HEK293 (cell line): Measurements from ENCODE around the gene HSPA2.

Experiments used
- BCL11A ChIP-seq: fragments of 450-650 bp; formaldehyde crosslinking; IDR thresholded peaks from 2 replicates; pipeline ENCODE4 v1.5.1; 2016; ENCODE audit warnings: low read depth, missing biosample characterization, missing genetic modification characterization
- GLIS2 ChIP-seq: fragments of 450-650 bp; formaldehyde crosslinking; IDR thresholded peaks from 2 replicates; pipeline ENCODE4 v1.5.1; 2016; ENCODE audit warnings: missing biosample characterization, missing genetic modification characterization
- MYNN ChIP-seq: fragments of 450-650 bp; formaldehyde crosslinking; IDR thresholded peaks from 2 replicates; pipeline ENCODE4 v1.5.1; 2016; ENCODE audit warnings: missing biosample characterization, missing genetic modification characterization, borderline replicate concordance
- SP3 ChIP-seq: fragments of 450-650 bp; formaldehyde crosslinking; IDR thresholded peaks from 2 replicates; pipeline ENCODE4 v1.5.1; 2016; ENCODE audit warnings: missing biosample characterization, missing genetic modification characterization
- TCF7L2 ChIP-seq: IDR thresholded peaks from 2 replicates; pipeline ENCODE4 v1.6.1; 2011; ENCODE audit warnings: low read depth, mild to moderate bottlenecking, inconsistent platforms, low read length, moderate library complexity, borderline replicate concordance
- TRIM28 ChIP-seq: IDR thresholded peaks from 2 replicates; pipeline ENCODE4 v1.6.1; 2011; ENCODE audit warnings: low read length, control low read depth, borderline replicate concordance
- ZBTB8A ChIP-seq: fragments of 450-650 bp; formaldehyde crosslinking; IDR thresholded peaks from 2 replicates; pipeline ENCODE4 v1.5.1; 2016; ENCODE audit warnings: missing biosample characterization, missing genetic modification characterization
- ZEB2 ChIP-seq: fragments of 450-650 bp; formaldehyde crosslinking; IDR thresholded peaks from 2 replicates; pipeline ENCODE4 v1.5.1; 2016; ENCODE audit warnings: missing biosample characterization, missing genetic modification characterization
- ZNF211 ChIP-seq: fragments of 450-650 bp; formaldehyde crosslinking; IDR thresholded peaks from 2 replicates; pipeline ENCODE4 v1.5.1; 2016; ENCODE audit warnings: low read depth, missing biosample characterization, missing genetic modification characterization
- ZNF248 ChIP-seq: fragments of 450-650 bp; formaldehyde crosslinking; IDR thresholded peaks from 2 replicates; pipeline ENCODE4 v1.5.1; 2017; ENCODE audit warnings: missing biosample characterization, missing genetic modification characterization
- ZNF350 ChIP-seq: fragments of 450-650 bp; formaldehyde crosslinking; IDR thresholded peaks from 2 replicates; pipeline ENCODE4 v1.5.0; 2017; ENCODE audit warnings: missing biosample characterization, mild to moderate bottlenecking, missing genetic modification characterization
- ZNF354C ChIP-seq: fragments of 450-650 bp; formaldehyde crosslinking; IDR thresholded peaks from 2 replicates; pipeline ENCODE4 v1.5.1; 2016; ENCODE audit warnings: missing biosample characterization, missing genetic modification characterization, low read depth, borderline replicate concordance
- ZNF423 ChIP-seq: fragments of 450-650 bp; formaldehyde crosslinking; IDR thresholded peaks from 2 replicates; pipeline ENCODE4 v1.5.1; 2016; ENCODE audit warnings: missing biosample characterization, missing genetic modification characterization
- ZNF48 ChIP-seq: fragments of 450-650 bp; formaldehyde crosslinking; IDR thresholded peaks from 2 replicates; pipeline ENCODE4 v1.5.1; 2016; ENCODE audit warnings: missing biosample characterization, missing genetic modification characterization
- ZNF529 ChIP-seq: fragments of 450-650 bp; formaldehyde crosslinking; IDR thresholded peaks from 2 replicates; pipeline ENCODE4 v1.5.1; 2017; ENCODE audit warnings: missing genetic modification characterization, missing biosample characterization; ENCODE audit not compliant: insufficient replicate concordance
- ZNF843 ChIP-seq: fragments of 450-650 bp; formaldehyde crosslinking; IDR thresholded peaks from 2 replicates; pipeline ENCODE4 v1.5.1; 2016; ENCODE audit warnings: missing biosample characterization, missing genetic modification characterization
- ZSCAN23 ChIP-seq: fragments of 450-650 bp; formaldehyde crosslinking; IDR thresholded peaks from 2 replicates; pipeline ENCODE4 v1.5.1; 2016; ENCODE audit warnings: missing biosample characterization, missing genetic modification characterization
- TF ChIP-seq, protein P1 (sequence below): fragments of 450-650 bp; formaldehyde crosslinking; IDR thresholded peaks from 2 replicates; pipeline ENCODE4 v1.5.1; 2016; ENCODE audit warnings: missing biosample characterization, missing genetic modification characterization
- TF ChIP-seq, protein P2 (sequence below): IDR thresholded peaks from 2 replicates; pipeline ENCODE4 v1.6.1; 2011; ENCODE audit warnings: mild to moderate bottlenecking, low read depth, low read length, borderline replicate concordance
- TF ChIP-seq, protein P3 (sequence below): fragments of 450-650 bp; formaldehyde crosslinking; IDR thresholded peaks from 2 replicates; pipeline ENCODE4 v1.5.1; 2016; ENCODE audit warnings: missing biosample characterization, missing genetic modification characterization
- TF ChIP-seq, protein P4 (sequence below): fragments of 450-650 bp; formaldehyde crosslinking; IDR thresholded peaks from 2 replicates; pipeline ENCODE4 v1.5.1; 2016; ENCODE audit warnings: missing biosample characterization, missing genetic modification characterization
- TF ChIP-seq, protein P5 (sequence below): fragments of 450-650 bp; formaldehyde crosslinking; IDR thresholded peaks from 2 replicates; pipeline ENCODE4 v1.5.1; 2016; ENCODE audit warnings: missing biosample characterization, missing genetic modification characterization, low read depth
- TF ChIP-seq, protein P6 (sequence below): fragments of 450-650 bp; formaldehyde crosslinking; IDR thresholded peaks from 2 replicates; pipeline ENCODE4 v1.5.1; 2016; ENCODE audit warnings: missing biosample characterization, missing genetic modification characterization
- TF ChIP-seq, protein P7 (sequence below): fragments of 450-650 bp; formaldehyde crosslinking; IDR thresholded peaks from 2 replicates; pipeline ENCODE4 v1.5.1; 2016; ENCODE audit warnings: missing biosample characterization, missing genetic modification characterization
- TF ChIP-seq, protein P8 (sequence below): fragments of 450-650 bp; formaldehyde crosslinking; IDR thresholded peaks from 2 replicates; pipeline ENCODE4 v1.5.1; 2017; ENCODE audit warnings: missing biosample characterization, missing genetic modification characterization

Gene HSPA2

DNA sequence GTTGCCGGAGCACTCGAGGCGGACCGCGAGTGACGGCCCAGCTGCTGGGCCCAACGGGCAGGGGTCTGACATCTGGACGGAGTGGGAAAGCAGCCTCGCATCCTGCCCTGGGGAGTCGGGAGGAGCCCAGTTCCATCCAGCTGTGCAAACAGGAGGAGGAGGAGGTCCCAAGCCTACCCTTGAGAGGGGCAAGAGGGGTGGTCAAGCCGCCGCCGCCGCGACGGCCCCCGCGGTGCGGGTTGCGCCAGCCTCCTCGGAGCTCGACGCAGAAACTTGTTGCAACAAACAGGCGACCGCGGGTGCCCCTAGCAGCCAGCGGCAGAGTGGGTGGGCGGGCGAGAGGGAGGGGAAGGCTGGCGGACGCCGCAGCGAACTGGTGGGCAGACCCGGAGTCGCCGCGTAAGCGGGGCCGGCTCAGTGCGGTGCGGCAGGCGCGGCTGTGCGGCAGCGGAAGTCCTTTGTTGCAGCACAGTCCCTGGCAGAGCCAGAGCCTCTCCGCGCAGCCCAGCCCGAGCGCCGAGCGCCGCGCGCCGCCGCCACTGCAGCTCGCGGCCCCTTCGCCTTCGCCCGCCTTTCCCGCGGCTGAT, 36.1 kb upstream of the HSPA2 start, which contains the start of gene ZBTB1 (continued):
- TF ChIP-seq, protein P1, sequence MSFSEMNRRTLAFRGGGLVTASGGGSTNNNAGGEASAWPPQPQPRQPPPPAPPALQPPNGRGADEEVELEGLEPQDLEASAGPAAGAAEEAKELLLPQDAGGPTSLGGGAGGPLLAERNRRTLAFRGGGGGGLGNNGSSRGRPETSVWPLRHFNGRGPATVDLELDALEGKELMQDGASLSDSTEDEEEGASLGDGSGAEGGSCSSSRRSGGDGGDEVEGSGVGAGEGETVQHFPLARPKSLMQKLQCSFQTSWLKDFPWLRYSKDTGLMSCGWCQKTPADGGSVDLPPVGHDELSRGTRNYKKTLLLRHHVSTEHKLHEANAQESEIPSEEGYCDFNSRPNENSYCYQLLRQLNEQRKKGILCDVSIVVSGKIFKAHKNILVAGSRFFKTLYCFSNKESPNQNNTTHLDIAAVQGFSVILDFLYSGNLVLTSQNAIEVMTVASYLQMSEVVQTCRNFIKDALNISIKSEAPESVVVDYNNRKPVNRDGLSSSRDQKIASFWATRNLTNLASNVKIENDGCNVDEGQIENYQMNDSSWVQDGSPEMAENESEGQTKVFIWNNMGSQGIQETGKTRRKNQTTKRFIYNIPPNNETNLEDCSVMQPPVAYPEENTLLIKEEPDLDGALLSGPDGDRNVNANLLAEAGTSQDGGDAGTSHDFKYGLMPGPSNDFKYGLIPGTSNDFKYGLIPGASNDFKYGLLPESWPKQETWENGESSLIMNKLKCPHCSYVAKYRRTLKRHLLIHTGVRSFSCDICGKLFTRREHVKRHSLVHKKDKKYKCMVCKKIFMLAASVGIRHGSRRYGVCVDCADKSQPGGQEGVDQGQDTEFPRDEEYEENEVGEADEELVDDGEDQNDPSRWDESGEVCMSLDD: peak; percentile 92; the same call in 1 of the 2 replicates
- TF ChIP-seq BCL11A (tag by site-specific recombination): peak; percentile 30; the same call in 1 of the 2 replicates
- TF ChIP-seq, protein P2, sequence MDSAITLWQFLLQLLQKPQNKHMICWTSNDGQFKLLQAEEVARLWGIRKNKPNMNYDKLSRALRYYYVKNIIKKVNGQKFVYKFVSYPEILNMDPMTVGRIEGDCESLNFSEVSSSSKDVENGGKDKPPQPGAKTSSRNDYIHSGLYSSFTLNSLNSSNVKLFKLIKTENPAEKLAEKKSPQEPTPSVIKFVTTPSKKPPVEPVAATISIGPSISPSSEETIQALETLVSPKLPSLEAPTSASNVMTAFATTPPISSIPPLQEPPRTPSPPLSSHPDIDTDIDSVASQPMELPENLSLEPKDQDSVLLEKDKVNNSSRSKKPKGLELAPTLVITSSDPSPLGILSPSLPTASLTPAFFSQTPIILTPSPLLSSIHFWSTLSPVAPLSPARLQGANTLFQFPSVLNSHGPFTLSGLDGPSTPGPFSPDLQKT: no peak
- TF ChIP-seq, protein P3, sequence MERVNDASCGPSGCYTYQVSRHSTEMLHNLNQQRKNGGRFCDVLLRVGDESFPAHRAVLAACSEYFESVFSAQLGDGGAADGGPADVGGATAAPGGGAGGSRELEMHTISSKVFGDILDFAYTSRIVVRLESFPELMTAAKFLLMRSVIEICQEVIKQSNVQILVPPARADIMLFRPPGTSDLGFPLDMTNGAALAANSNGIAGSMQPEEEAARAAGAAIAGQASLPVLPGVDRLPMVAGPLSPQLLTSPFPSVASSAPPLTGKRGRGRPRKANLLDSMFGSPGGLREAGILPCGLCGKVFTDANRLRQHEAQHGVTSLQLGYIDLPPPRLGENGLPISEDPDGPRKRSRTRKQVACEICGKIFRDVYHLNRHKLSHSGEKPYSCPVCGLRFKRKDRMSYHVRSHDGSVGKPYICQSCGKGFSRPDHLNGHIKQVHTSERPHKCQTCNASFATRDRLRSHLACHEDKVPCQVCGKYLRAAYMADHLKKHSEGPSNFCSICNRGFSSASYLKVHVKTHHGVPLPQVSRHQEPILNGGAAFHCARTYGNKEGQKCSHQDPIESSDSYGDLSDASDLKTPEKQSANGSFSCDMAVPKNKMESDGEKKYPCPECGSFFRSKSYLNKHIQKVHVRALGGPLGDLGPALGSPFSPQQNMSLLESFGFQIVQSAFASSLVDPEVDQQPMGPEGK (tag by site-specific recombination): peak; percentile 96
- TF ChIP-seq ZSCAN23 (tag by site-specific recombination): 0 out of 2 replicates have a peak, but pooled peaks have one; percentile 50
- TF ChIP-seq, protein P4, sequence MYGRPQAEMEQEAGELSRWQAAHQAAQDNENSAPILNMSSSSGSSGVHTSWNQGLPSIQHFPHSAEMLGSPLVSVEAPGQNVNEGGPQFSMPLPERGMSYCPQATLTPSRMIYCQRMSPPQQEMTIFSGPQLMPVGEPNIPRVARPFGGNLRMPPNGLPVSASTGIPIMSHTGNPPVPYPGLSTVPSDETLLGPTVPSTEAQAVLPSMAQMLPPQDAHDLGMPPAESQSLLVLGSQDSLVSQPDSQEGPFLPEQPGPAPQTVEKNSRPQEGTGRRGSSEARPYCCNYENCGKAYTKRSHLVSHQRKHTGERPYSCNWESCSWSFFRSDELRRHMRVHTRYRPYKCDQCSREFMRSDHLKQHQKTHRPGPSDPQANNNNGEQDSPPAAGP: 0 out of 2 replicates have a peak, but pooled peaks have one; percentile 51
- TF ChIP-seq, protein P5, sequence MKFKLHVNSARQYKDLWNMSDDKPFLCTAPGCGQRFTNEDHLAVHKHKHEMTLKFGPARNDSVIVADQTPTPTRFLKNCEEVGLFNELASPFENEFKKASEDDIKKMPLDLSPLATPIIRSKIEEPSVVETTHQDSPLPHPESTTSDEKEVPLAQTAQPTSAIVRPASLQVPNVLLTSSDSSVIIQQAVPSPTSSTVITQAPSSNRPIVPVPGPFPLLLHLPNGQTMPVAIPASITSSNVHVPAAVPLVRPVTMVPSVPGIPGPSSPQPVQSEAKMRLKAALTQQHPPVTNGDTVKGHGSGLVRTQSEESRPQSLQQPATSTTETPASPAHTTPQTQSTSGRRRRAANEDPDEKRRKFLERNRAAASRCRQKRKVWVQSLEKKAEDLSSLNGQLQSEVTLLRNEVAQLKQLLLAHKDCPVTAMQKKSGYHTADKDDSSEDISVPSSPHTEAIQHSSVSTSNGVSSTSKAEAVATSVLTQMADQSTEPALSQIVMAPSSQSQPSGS: no peak
- no peak for TF ChIP-seq TRIM28
- TF ChIP-seq SP3 (tag by site-specific recombination): peak; percentile 73
- no peak for TF ChIP-seq TCF7L2
- TF ChIP-seq, protein P6, sequence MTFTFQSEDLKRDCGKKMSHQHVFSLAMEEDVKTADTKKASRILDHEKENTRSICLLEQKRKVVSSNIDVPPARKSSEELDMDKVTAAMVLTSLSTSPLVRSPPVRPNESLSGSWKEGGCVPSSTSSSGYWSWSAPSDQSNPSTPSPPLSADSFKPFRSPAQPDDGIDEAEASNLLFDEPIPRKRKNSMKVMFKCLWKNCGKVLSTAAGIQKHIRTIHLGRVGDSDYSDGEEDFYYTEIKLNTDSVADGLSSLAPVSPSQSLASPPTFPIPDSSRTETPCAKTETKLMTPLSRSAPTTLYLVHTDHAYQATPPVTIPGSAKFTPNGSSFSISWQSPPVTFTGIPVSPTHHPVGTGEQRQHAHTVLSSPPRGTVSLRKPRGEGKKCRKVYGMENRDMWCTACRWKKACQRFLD: no peak
- TF ChIP-seq ZEB2 (tag by site-specific recombination): peak; percentile 76; the same call in 1 of the 2 replicates
- no peak for TF ChIP-seq ZNF48 (tag by site-specific recombination)
- TF ChIP-seq, protein P7, sequence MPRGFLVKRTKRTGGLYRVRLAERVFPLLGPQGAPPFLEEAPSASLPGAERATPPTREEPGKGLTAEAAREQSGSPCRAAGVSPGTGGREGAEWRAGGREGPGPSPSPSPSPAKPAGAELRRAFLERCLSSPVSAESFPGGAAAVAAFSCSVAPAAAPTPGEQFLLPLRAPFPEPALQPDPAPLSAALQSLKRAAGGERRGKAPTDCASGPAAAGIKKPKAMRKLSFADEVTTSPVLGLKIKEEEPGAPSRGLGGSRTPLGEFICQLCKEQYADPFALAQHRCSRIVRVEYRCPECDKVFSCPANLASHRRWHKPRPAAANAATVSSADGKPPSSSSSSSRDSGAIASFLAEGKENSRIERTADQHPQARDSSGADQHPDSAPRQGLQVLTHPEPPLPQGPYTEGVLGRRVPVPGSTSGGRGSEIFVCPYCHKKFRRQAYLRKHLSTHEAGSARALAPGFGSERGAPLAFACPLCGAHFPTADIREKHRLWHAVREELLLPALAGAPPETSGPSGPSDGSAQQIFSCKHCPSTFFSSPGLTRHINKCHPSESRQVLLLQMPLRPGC (tag by site-specific recombination): no peak
- TF ChIP-seq ZNF211 (tag by site-specific recombination): no peak
- TF ChIP-seq ZNF423 (tag by site-specific recombination): peak; percentile 56; the same call in 1 of the 2 replicates
- no peak for TF ChIP-seq ZNF248
- TF ChIP-seq ZNF350 (tag by site-specific recombination): no peak
- TF ChIP-seq GLIS2 (tag by site-specific recombination): peak; percentile 94
- peak; percentile 70; the same call in 1 of the 2 replicates for TF ChIP-seq ZNF843 (tag by site-specific recombination)
- TF ChIP-seq ZBTB8A (tag by site-specific recombination): peak; percentile 16; the same call in 1 of the 2 replicates
- no peak for TF ChIP-seq ZNF529 (tag by site-specific recombination)
- TF ChIP-seq, protein P8, sequence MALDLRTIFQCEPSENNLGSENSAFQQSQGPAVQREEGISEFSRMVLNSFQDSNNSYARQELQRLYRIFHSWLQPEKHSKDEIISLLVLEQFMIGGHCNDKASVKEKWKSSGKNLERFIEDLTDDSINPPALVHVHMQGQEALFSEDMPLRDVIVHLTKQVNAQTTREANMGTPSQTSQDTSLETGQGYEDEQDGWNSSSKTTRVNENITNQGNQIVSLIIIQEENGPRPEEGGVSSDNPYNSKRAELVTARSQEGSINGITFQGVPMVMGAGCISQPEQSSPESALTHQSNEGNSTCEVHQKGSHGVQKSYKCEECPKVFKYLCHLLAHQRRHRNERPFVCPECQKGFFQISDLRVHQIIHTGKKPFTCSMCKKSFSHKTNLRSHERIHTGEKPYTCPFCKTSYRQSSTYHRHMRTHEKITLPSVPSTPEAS: 0 out of 2 replicates have a peak, but pooled peaks have one; percentile 26
- TF ChIP-seq ZNF354C (tag by site-specific recombination): no peak
- no peak for TF ChIP-seq MYNN (tag by site-specific recombination)
